ENCODE data around the gene CCL16. TPM values are rescaled to one million over a fixed set of nuclear protein-coding genes. Genes with fewer than 3 reads are reported as not detected.
A peak's percentile ranks its signal among the peaks of the same experiment; 100 is the strongest.

The CCL16 gene
- total and polyA plus RNA-seq, 2 of the 4 experiments (the other 2 are of a cell fraction) = not detected

GRCh38 chr17:35984140-35984539, 2.8 kb upstream of the CCL16 start:
- ChIA-PET CTCF (no interaction called here), POLR2A (ENCODE audit: unreplicated experiment) (no interaction called here)
- dilution Hi-C loops (cut with HindIII; ENCODE audit: low sequenced_read_pairs, unreplicated experiment) (no loop called here), intact Hi-C loops (cut with micrococcal nuclease) (no loop called here), in situ Hi-C loops (cut with MboI; ENCODE audit: low sequenced_read_pairs) (no loop called here)
- no peak for DNase-seq
- no peak overlapping the region for H3K23ac ChIP-seq (ENCODE audit: low read depth, low read length)
- TF ChIP-seq MAFK (IDR thresholded peaks at IDR 0.05; ENCODE audit: low read depth, low read length) (peak; percentile 15; the same call in 1 of the 2 replicates), POLR2A (IDR thresholded peaks at IDR 0.05; ENCODE audit: low read depth, low read length) (no peak)
- H2BK15ac ChIP-seq (ENCODE audit: low read depth, low read length) = no peak overlapping the region
- H3K4me2 ChIP-seq (ENCODE audit: low read depth, low read length) = no peak overlapping the region
- no TSS peak for BruUV-seq (replicated peaks)
- H2BK5ac ChIP-seq (ENCODE audit: low read depth, low read length, poor library complexity, severe bottlenecking) = no peak overlapping the region
- H2AK9ac ChIP-seq (replicated peaks; ENCODE audit: low read depth, low read length, poor library complexity) = no peak overlapping the region
- H2BK20ac ChIP-seq (ENCODE audit: low read depth, low read length) = no peak overlapping the region
- WGBS, 2 experiments (ENCODE audit: extremely low coverage in 2 of 2, insufficient read length in 1 of 2) = 80% methylated on average over 1 of the region's 6 CpGs; no CpG with 5 or more reads in 1 of the 2 experiments
- H2AK5ac ChIP-seq (ENCODE audit: low read depth, low read length) = no peak overlapping the region
- H4K8ac ChIP-seq (ENCODE audit: low read depth in 2 of 2, low read length in 2 of 2) = no peak overlapping the region
- no peak for ATAC-seq (ENCODE audit: low read depth)
- no peaks in the 10 kb centered on the region for H3K4me1 ChIP-seq (ENCODE audit: control insufficient read depth, insufficient read depth, low read length)
- no peak overlapping the region for H3K4ac ChIP-seq (ENCODE audit: low read depth, low read length)
- H3K9me3 ChIP-seq (ENCODE audit: control insufficient read depth, insufficient read depth, low read length) = no peaks in the 10 kb centered on the region
- H3K27ac ChIP-seq (ENCODE audit: insufficient read depth, low read length) = no peak overlapping the region
- H4K5ac ChIP-seq (ENCODE audit: low read depth, low read length) = no peak overlapping the region
- no peaks in the 10 kb centered on the region for H3K36me3 ChIP-seq (ENCODE audit: control insufficient read depth, insufficient read depth, low read length)
- no peaks in the 10 kb centered on the region for H3K79me1 ChIP-seq (ENCODE audit: low read depth in 1 of 2, low read length in 2 of 2)
- no peak overlapping the region for H3K4me3 ChIP-seq (ENCODE audit: insufficient read depth, low read depth, low read length)
- no peaks in the 10 kb centered on the region for H3K9me1 ChIP-seq (ENCODE audit: insufficient read depth, low read length)
- H2AFZ ChIP-seq (replicated peaks; ENCODE audit: low read length, poor library complexity) = peak overlapping the region; percentile 14
- no peak overlapping the region for H3K18ac ChIP-seq (ENCODE audit: low read depth, low read length)
- H4K91ac ChIP-seq (ENCODE audit: insufficient read depth, low read depth, low read length) = no peak overlapping the region
- no peaks in the 10 kb centered on the region for H4K20me1 ChIP-seq (ENCODE audit: insufficient read depth, low read length)
- no peaks in the 10 kb centered on the region; the same call in 1 of the 2 replicates for H3K27me3 ChIP-seq (ENCODE audit: control insufficient read depth, insufficient read depth, low read length)
- no peak overlapping the region for H3K14ac ChIP-seq (replicated peaks; ENCODE audit: low read depth, low read length)
- H3K56ac ChIP-seq (ENCODE audit: extremely low read depth, insufficient read depth, low read length) = no peak overlapping the region
- no peak overlapping the region for H2BK120ac ChIP-seq (ENCODE audit: low read depth, low read length)
- no peak overlapping the region for H3K9ac ChIP-seq (ENCODE audit: low read depth, low read length)
